ENCODE results near the gene LPAR2. TPM values are rescaled to one million over a fixed set of nuclear protein-coding genes. Genes with fewer than 3 reads are reported as not detected.

Gene LPAR2
- total and polyA plus RNA-seq, 8 donors, result 4.1 to 156 (median 19.0) TPM

- TF ChIP-seq POLR2A (IDR thresholded peaks at IDR 0.05) (no peak), CTCF (IDR thresholded peaks at IDR 0.05) (no peak), POLR2AphosphoS5 (IDR thresholded peaks at IDR 0.05) (no peak), EP300 (IDR thresholded peaks at IDR 0.05) (no peak)
- intact Hi-C loops (cut with DNase I; ENCODE audit: low total_unique reads), result no loop called here
- Histone ChIP-seq H3K4me1 (peaks cover 10 to 32% (median 30%) of the 10 kb centered on the region in 4 donors), H3K4me3 (peak overlapping the region; percentile 93 to 99 (median 96)), H3K9me3 (no peaks in the 10 kb centered on the region), H3K27ac (peak overlapping the region; percentile 86 to 98 (median 94)), H3K27me3 (no peaks in the 10 kb centered on the region), H3K36me3 (peaks cover 15 to 24% (median 23%) of the 10 kb centered on the region in 4 donors)
- DNase-seq, result no peak
- 2 to 14% (median 5%) methylated on average over 7 to 17 of the region's 17 CpGs for WGBS, 5 donors
Observed at GRCh38 chr19:19662871-19663255, 34.8 kb upstream of the LPAR2 start.

- Histone ChIP-seq H3K9me3 (no peaks in the 10 kb centered on the region), H3K27ac (peak overlapping the region in 4 of 5 donors; percentile 86 to 95 (median 92)), H3K36me3 (peaks cover 19 to 29% (median 28%) of the 10 kb centered on the region in 4 donors), H3K27me3 (no peaks in the 10 kb centered on the region), H3K4me3 (peak overlapping the region; percentile 93 to 99 (median 96)), H3K4me1 (peaks cover 10 to 32% (median 26%) of the 10 kb centered on the region in 4 donors)
- intact Hi-C loops (cut with DNase I; ENCODE audit: low total_unique reads), result no loop called here
- TF ChIP-seq POLR2A (IDR thresholded peaks at IDR 0.05) (no peak), EP300 (IDR thresholded peaks at IDR 0.05) (no peak), CTCF (IDR thresholded peaks at IDR 0.05) (no peak), POLR2AphosphoS5 (IDR thresholded peaks at IDR 0.05) (no peak)
- WGBS, 5 donors, result 69 to 81% (median 76%) methylated on average over 8 of the region's 8 CpGs
- DNase-seq, result no peak
Observed at GRCh38 chr19:19662344-19662743, 34.3 kb upstream of the LPAR2 start.

GRCh38 chr19:19661675-19662251 is 33.7 kb upstream of the LPAR2 start:
- TF ChIP-seq POLR2A (IDR thresholded peaks at IDR 0.05) (no peak), EP300 (IDR thresholded peaks at IDR 0.05) (no peak), POLR2AphosphoS5 (IDR thresholded peaks at IDR 0.05) (no peak)
- WGBS, 5 donors, result 70 to 77% (median 75%) methylated on average over 18 of the region's 18 CpGs
- no peaks in the 10 kb centered on the region for H3K27me3 ChIP-seq
- intact Hi-C loops (cut with DNase I; ENCODE audit: low total_unique reads), result no loop called here
- peak overlapping the region in 2 of 4 donors; percentile 94 to 99 for H3K4me3 ChIP-seq
- no peaks in the 10 kb centered on the region for H3K9me3 ChIP-seq
- peak overlapping the region in 2 of 5 donors; percentile 3 to 95 for H3K27ac ChIP-seq
- peaks cover 25 to 35% (median 34%) of the 10 kb centered on the region in 4 donors for H3K36me3 ChIP-seq
- DNase-seq, result peak in 1 of 2 donors; percentile 58
- H3K4me1 ChIP-seq, result peaks cover 10 to 32% (median 25%) of the 10 kb centered on the region in 4 donors

- Histone ChIP-seq H3K27ac (no peak overlapping the region), H3K9me3 (no peaks in the 10 kb centered on the region), H3K27me3 (no peaks in the 10 kb centered on the region), H3K4me3 (peak overlapping the region in 2 of 4 donors; percentile 94 to 99), H3K36me3 (peaks cover 31 to 41% (median 39%) of the 10 kb centered on the region in 4 donors), H3K4me1 (peaks cover 10 to 32% (median 25%) of the 10 kb centered on the region in 4 donors)
- TF ChIP-seq EP300 (IDR thresholded peaks at IDR 0.05), result no peak
- TF ChIP-seq CTCF (IDR thresholded peaks at IDR 0.05), result no peak
- TF ChIP-seq POLR2AphosphoS5 (IDR thresholded peaks at IDR 0.05), result no peak
- TF ChIP-seq POLR2A (IDR thresholded peaks at IDR 0.05), result no peak
- WGBS, 5 donors, result 81 to 91% (median 88%) methylated on average over 10 of the region's 10 CpGs
- DNase-seq, result peak in 1 of 2 donors; percentile 10
- intact Hi-C loops (cut with DNase I; ENCODE audit: low total_unique reads), result no loop called here
Observed at GRCh38 chr19:19661141-19661674, 33.2 kb upstream of the LPAR2 start.
